HG03045 (cell line): Measurements from ENCODE around the gene ZFR.

Experiments used
- ATAC-seq: cut with Tn5 transposase; IDR thresholded peaks from one replicate; pipeline ENCODE4 v1.9.1; 2021; ENCODE audit warnings: mild to moderate bottlenecking, moderate library complexity; ENCODE audit not compliant: unreplicated experiment

The ZFR gene

GRCh38 chr5:32444431-32445286 is at the start of gene ZFR:
TSS of gene ZFR (minus strand) at chr5:32444740. CDS start at chr5:32444658, 82 bp downstream.
- ATAC-seq = peak; percentile 81

GRCh38 chr5:32490972-32491557 is 46.5 kb upstream of the ZFR start:
- no peak for ATAC-seq

- no peak for ATAC-seq
Measured at GRCh38 chr5:32489791-32490562, 45.4 kb upstream of the ZFR start.

- ATAC-seq = no peak
Measured at GRCh38 chr5:32487424-32487823, 42.9 kb upstream of the ZFR start.

GRCh38 chr5:32487008-32487407 is 42.5 kb upstream of the ZFR start:
- ATAC-seq = no peak

- ATAC-seq = no peak
Measured at GRCh38 chr5:32482193-32482592, 37.7 kb upstream of the ZFR start.

GRCh38 chr5:32479096-32479495 is 34.6 kb upstream of the ZFR start:
- ATAC-seq = no peak

- no peak for ATAC-seq
Measured at GRCh38 chr5:32476891-32477290, 32.4 kb upstream of the ZFR start.

GRCh38 chr5:32475334-32476097 is 31.0 kb upstream of the ZFR start:
- no peak for ATAC-seq

- no peak for ATAC-seq
Measured at GRCh38 chr5:32474209-32474854, 29.8 kb upstream of the ZFR start.

- ATAC-seq = no peak
Measured at GRCh38 chr5:32473072-32473471, 28.5 kb upstream of the ZFR start.

- no peak for ATAC-seq
Measured at GRCh38 chr5:32471784-32472183, 27.2 kb upstream of the ZFR start.

GRCh38 chr5:32465076-32465475 is 20.5 kb upstream of the ZFR start:
- ATAC-seq = no peak

- ATAC-seq = no peak
Measured at GRCh38 chr5:32462618-32463017, 18.1 kb upstream of the ZFR start.

GRCh38 chr5:32461441-32462120 is 17.0 kb upstream of the ZFR start:
- no peak for ATAC-seq

- ATAC-seq = no peak
Measured at GRCh38 chr5:32460702-32461101, 16.2 kb upstream of the ZFR start.

- ATAC-seq = no peak
Measured at GRCh38 chr5:32458880-32459495, 14.4 kb upstream of the ZFR start.

- no peak for ATAC-seq
Measured at GRCh38 chr5:32455311-32455710, 10.8 kb upstream of the ZFR start.

- ATAC-seq = no peak
Measured at GRCh38 chr5:32454821-32455220, 10.3 kb upstream of the ZFR start.
